GM12878 (cell line): ENCODE results near the gene IRGC. TPM values are rescaled to one million over a fixed set of nuclear protein-coding genes. Genes with fewer than 3 reads are reported as not detected.
A peak's percentile ranks its signal among the peaks of the same experiment; 100 is the strongest.

Source experiments
- ATAC-seq: fragments of 200-7000 bp; cut with Tn5 transposase; 3 replicates; pipeline ENCODE4 v1.9.1; 2020; ENCODE audit warnings: mild to moderate bottlenecking, moderate library complexity
- BruUV-seq: library from RNA; stranded (reverse); fragments of 400-500 nt; replicated peaks from 2 replicates; lab custom pipeline; 2021; lab: Mats Ljungman, UMichigan
- CTCF ChIA-PET: fragments of 300-600 bp; sonication (Branson Sonifier 250); formaldehyde crosslinking; extraction: SDS; loops from one replicate; lab custom pipeline; 2021; ENCODE audit warnings: inconsistent platforms; lab: Yijun Ruan, JAX
- POLR2A ChIA-PET: fragments of 350-600 bp; formaldehyde crosslinking; extraction: SDS; loops from one replicate; lab custom pipeline; 2021; ENCODE audit warnings: inconsistent platforms; lab: Charles Lee
- RAD21 ChIA-PET: fragments of 300-600 bp; sonication (Branson Sonifier 250); formaldehyde crosslinking; loops from one replicate; lab custom pipeline; 2023; ENCODE audit warnings: antibody characterized with exemption; ENCODE audit not compliant: unreplicated experiment; lab: Charles Lee
- SMC1A ChIA-PET: fragments of 300-600 bp; sonication (Branson Sonifier 250); formaldehyde crosslinking; loops from one replicate; lab custom pipeline; 2023; ENCODE audit not compliant: unreplicated experiment, uncharacterized antibody; lab: Charles Lee
- DNase-seq: peaks from one replicate; pipeline ENCODE4 v3.0.0-alpha.2; 2011; ENCODE audit warnings: low read depth, low spot score
- FAIRE-seq: peaks from 3 replicates; lab custom pipeline; 2011; peaks lifted over from hg19 to GRCh38; lab: Jason Lieb, UNC
- H2AFZ ChIP-seq: 2 replicates; pipeline ENCODE4 v1.6.0; 2011; ENCODE audit warnings: low read depth, low read length, control low read depth; ENCODE audit not compliant: control insufficient read depth
- H3K27ac ChIP-seq: 2 replicates; pipeline ENCODE4 v1.5.1; 2011; ENCODE audit warnings: control low read depth; ENCODE audit not compliant: control insufficient read depth, insufficient read depth
- H3K27me3 ChIP-seq, 2 experiments: replicated peaks in 1 of 2; 2 replicates each; pipeline versions ENCODE4 v1.6.0 to v1.6.1; 2011; ENCODE audit warnings: low read length in 1 of 2; ENCODE audit not compliant: control insufficient read depth in 2 of 2, insufficient read depth in 2 of 2
- H3K36me3 ChIP-seq, 2 experiments: 2 replicates each; pipeline ENCODE4 v1.5.1; 2011; ENCODE audit warnings: low read length in 1 of 2; ENCODE audit not compliant: control insufficient read depth in 2 of 2, insufficient read depth in 2 of 2
- H3K4me1 ChIP-seq: 2 replicates; pipeline ENCODE4 v1.6.1; 2011; ENCODE audit warnings: mild to moderate bottlenecking, low read length, moderate library complexity, mixed read lengths; ENCODE audit not compliant: control insufficient read depth, insufficient read depth
- H3K4me2 ChIP-seq: 2 replicates; pipeline ENCODE4 v1.6.0; 2011; ENCODE audit warnings: control low read depth; ENCODE audit not compliant: control insufficient read depth, insufficient read depth
- H3K4me3 ChIP-seq: fragments of 200-600 bp; sonication (generic); 2 replicates; pipeline ENCODE4 v1.5.1; 2016
- H3K79me2 ChIP-seq: 2 replicates; pipeline ENCODE4 v1.6.0; 2011; ENCODE audit warnings: low read length; ENCODE audit not compliant: control insufficient read depth, insufficient read depth
- H3K9ac ChIP-seq: 2 replicates; pipeline ENCODE4 v1.8.0; 2011; ENCODE audit warnings: low read length, control low read depth, mixed read lengths; ENCODE audit not compliant: control insufficient read depth, insufficient read depth
- H3K9me3 ChIP-seq: replicated peaks from 3 replicates; pipeline ENCODE4 v1.5.1; 2011; ENCODE audit warnings: mild to moderate bottlenecking, low read length; ENCODE audit not compliant: control insufficient read depth, insufficient read depth
- H4K20me1 ChIP-seq: 2 replicates; pipeline ENCODE4 v1.6.0; 2011; ENCODE audit not compliant: control insufficient read depth, insufficient read depth
- CHD2 ChIP-seq: IDR thresholded peaks from 2 replicates; pipeline ENCODE4 v1.6.1; 2011; ENCODE audit warnings: low read depth, low read length, improper control_type of control experiment, borderline replicate concordance
- ELK1 ChIP-seq: IDR thresholded peaks from 2 replicates; pipeline ENCODE4 v1.6.1; 2012; ENCODE audit warnings: low read depth, low read length, improper control_type of control experiment
- IRF4 ChIP-seq: IDR thresholded peaks from 2 replicates; pipeline ENCODE4 v1.6.1; 2011; ENCODE audit warnings: low read depth, low read length
- KDM1A ChIP-seq: fragments of 200-600 bp; sonication (generic); IDR thresholded peaks from 2 replicates; pipeline ENCODE4 v1.6.1; 2016; ENCODE audit warnings: borderline replicate concordance
- MYB ChIP-seq: fragments of 150-350 bp; IDR thresholded peaks from 2 replicates; pipeline ENCODE4 v1.6.1; 2014; ENCODE audit warnings: mild to moderate bottlenecking, low read depth, low read length, borderline replicate concordance
- POLR2AphosphoS5 ChIP-seq: IDR thresholded peaks from 2 replicates; pipeline ENCODE4 v1.6.1; 2011; ENCODE audit warnings: mild to moderate bottlenecking, low read length, inconsistent platforms
- RAD21 ChIP-seq: IDR thresholded peaks from 2 replicates; pipeline ENCODE4 v1.6.1; 2011; ENCODE audit warnings: mild to moderate bottlenecking, low read depth, low read length, moderate library complexity; ENCODE audit not compliant: insufficient read depth
- SREBF1 ChIP-seq: IDR thresholded peaks from 2 replicates; pipeline ENCODE4 v1.6.1; 2012; ENCODE audit warnings: mild to moderate bottlenecking, low read length
- WGBS: methylation state at CpG from one replicate; pipeline ENCODE4 v1.1.6; 2016; ENCODE audit warnings: low lambda C conversion rate; ENCODE audit not compliant: insufficient replicate concordance, insufficient coverage; ENCODE audit errors: missing lambda C conversion rate; 5-methylcytosine and 5-hydroxymethylcytosine counted together
- in situ Hi-C: fragments of 300-500 bp; cut with MboI; formaldehyde crosslinking; loops from 9 replicates; pipeline ENCODE4 v1.14.3; 2018; ENCODE audit warnings: mixed read lengths
- intact Hi-C: fragments of 100-400 bp; cut with micrococcal nuclease; formaldehyde crosslinking; loops from one replicate; pipeline ENCODE4 v1.14.2; 2022; ENCODE audit not compliant: unreplicated experiment
- polyA plus RNA-seq, 11 experiments: library from polyadenylated mRNA; depleted of rRNA in 4 of 11; unstranded in 6 of 11; stranded (reverse) in 5 of 11; fragments of >200 nt; fragmentation: Nextera tagmentation in 4 of 11; fragmentation: Illumina TruSeq in 1 of 11; extraction: Ambion mirVana in 4 of 11; extraction: Trizol in 1 of 11; gene quantifications; 1 replicate in 1 of 11; 2 replicates in 10 of 11; pipeline versions ENCODE4 v1.2.1 to v1.2.3, GENCODE V29; 2011 to 2016; ENCODE audit warnings: inconsistent platforms in 2 of 11, missing spikeins in 2 of 11, low read depth in 1 of 11
- total RNA-seq, 4 experiments: library from RNA; depleted of rRNA in 3 of 4; stranded (reverse); fragments of >200 nt in 3 of 4; fragmentation: Illumina TruSeq in 1 of 4; extraction: Trizol in 1 of 4; gene quantifications; 2 replicates each; pipeline versions ENCODE4 v1.2.1 to v1.2.3, GENCODE V29; 2013 to 2021
- TF ChIP-seq, protein P1 (sequence below): IDR thresholded peaks from 2 replicates; pipeline ENCODE4 v1.6.1; 2012; ENCODE audit warnings: low read length, inconsistent platforms
- TF ChIP-seq, protein P2 (sequence below): IDR thresholded peaks from 2 replicates; pipeline ENCODE4 v1.6.1; 2012; ENCODE audit warnings: low read depth, low read length, improper control_type of control experiment
- TF ChIP-seq, protein P3 (sequence below): fragments of 450-650 bp; IDR thresholded peaks from 2 replicates; pipeline ENCODE4 v1.6.1; 2016; ENCODE audit warnings: mild to moderate bottlenecking
- TF ChIP-seq, protein P4 (sequence below): fragments of 450-650 bp; formaldehyde crosslinking; IDR thresholded peaks from 2 replicates; pipeline ENCODE4 v1.4.0; 2022; ENCODE audit warnings: mild to moderate bottlenecking, moderate library complexity
- TF ChIP-seq, protein P5 (sequence below): fragments of 150-350 bp; IDR thresholded peaks from 2 replicates; pipeline ENCODE4 v1.6.1; 2014; ENCODE audit warnings: mild to moderate bottlenecking, low read depth, low read length

IRGC gene
- total and polyA plus RNA-seq, 10 of the 15 experiments (the other 5 are each of a cell fraction or from before 2014, with no cell fraction given): 0.04 TPM; not detected in 9

DNA sequence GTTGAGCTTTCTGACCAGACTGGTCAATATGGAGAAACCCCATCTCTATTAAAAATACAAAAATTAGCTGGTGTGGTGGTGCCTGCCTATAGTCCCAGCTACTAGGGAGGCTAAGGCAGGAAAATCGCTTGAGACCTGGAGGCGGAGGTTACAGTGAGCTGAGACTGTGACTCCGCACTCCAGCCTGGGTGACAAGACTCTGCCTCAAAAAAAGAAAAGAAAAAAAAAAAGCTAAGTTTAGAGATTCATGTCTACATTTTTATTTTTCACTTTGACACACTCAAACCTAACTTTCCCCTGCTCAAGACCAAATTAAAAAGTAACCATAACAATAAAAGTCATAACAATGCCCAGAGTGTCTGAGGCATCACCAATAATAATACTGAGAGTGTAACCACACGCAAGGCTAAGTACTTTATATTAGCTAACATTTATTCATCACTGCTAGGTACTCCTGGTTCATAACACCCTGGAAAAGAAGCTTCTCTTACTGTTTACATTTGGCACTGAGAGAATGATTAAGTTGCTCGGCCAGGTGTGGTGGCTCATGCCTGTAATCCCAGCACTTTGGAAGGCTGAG lies 5.7 kb downstream of the IRGC start:
- H4K20me1 ChIP-seq: no peaks in the 10 kb centered on the region
- H3K79me2 ChIP-seq: no peaks in the 10 kb centered on the region
- 65% methylated on average over 5 of the region's 5 CpGs for WGBS
- no peaks in the 10 kb centered on the region for H3K27me3 ChIP-seq
- H2AFZ ChIP-seq: no peak overlapping the region
- H3K4me3 ChIP-seq: no peak overlapping the region
- intact Hi-C loops (no loop called here), in situ Hi-C loops (no loop called here)
- peak; percentile 41 for FAIRE-seq
- ATAC-seq: no peak
- no peak for DNase-seq
- no peaks in the 10 kb centered on the region for H3K9me3 ChIP-seq
- H3K4me2 ChIP-seq: no peak overlapping the region
- POLR2A ChIA-PET: interaction anchor here (0.6 kb wide), 1 partner anchor 203 kb away, joined by 4 read pairs; no protein-coding TSS in a partner anchor
- H3K27ac ChIP-seq: no peak overlapping the region
- RAD21 ChIA-PET: interaction anchor here (3.6 kb wide), 1 partner anchor 53 kb away, joined by 15 read pairs; no protein-coding TSS in a partner anchor
- no peak overlapping the region for H3K9ac ChIP-seq
- SMC1A ChIA-PET: interaction anchor here (0.7 to 1.5 kb wide), 3 partner anchors 18 to 100 kb away, joined by 3 to 4 read pairs (median 3); no protein-coding TSS in a partner anchor
- TF ChIP-seq, protein P1, sequence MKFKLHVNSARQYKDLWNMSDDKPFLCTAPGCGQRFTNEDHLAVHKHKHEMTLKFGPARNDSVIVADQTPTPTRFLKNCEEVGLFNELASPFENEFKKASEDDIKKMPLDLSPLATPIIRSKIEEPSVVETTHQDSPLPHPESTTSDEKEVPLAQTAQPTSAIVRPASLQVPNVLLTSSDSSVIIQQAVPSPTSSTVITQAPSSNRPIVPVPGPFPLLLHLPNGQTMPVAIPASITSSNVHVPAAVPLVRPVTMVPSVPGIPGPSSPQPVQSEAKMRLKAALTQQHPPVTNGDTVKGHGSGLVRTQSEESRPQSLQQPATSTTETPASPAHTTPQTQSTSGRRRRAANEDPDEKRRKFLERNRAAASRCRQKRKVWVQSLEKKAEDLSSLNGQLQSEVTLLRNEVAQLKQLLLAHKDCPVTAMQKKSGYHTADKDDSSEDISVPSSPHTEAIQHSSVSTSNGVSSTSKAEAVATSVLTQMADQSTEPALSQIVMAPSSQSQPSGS: no peak
- TF ChIP-seq SREBF1 (no peak), RAD21 (no peak), IRF4 (no peak), CHD2 (no peak), MYB (no peak), ELK1 (no peak), POLR2AphosphoS5 (no peak), KDM1A (no peak)
- TF ChIP-seq, protein P2, sequence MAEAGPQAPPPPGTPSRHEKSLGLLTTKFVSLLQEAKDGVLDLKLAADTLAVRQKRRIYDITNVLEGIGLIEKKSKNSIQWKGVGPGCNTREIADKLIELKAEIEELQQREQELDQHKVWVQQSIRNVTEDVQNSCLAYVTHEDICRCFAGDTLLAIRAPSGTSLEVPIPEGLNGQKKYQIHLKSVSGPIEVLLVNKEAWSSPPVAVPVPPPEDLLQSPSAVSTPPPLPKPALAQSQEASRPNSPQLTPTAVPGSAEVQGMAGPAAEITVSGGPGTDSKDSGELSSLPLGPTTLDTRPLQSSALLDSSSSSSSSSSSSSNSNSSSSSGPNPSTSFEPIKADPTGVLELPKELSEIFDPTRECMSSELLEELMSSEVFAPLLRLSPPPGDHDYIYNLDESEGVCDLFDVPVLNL: no peak
- TF ChIP-seq, protein P3, sequence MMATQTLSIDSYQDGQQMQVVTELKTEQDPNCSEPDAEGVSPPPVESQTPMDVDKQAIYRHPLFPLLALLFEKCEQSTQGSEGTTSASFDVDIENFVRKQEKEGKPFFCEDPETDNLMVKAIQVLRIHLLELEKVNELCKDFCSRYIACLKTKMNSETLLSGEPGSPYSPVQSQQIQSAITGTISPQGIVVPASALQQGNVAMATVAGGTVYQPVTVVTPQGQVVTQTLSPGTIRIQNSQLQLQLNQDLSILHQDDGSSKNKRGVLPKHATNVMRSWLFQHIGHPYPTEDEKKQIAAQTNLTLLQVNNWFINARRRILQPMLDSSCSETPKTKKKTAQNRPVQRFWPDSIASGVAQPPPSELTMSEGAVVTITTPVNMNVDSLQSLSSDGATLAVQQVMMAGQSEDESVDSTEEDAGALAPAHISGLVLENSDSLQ: no peak
- TF ChIP-seq, protein P4, sequence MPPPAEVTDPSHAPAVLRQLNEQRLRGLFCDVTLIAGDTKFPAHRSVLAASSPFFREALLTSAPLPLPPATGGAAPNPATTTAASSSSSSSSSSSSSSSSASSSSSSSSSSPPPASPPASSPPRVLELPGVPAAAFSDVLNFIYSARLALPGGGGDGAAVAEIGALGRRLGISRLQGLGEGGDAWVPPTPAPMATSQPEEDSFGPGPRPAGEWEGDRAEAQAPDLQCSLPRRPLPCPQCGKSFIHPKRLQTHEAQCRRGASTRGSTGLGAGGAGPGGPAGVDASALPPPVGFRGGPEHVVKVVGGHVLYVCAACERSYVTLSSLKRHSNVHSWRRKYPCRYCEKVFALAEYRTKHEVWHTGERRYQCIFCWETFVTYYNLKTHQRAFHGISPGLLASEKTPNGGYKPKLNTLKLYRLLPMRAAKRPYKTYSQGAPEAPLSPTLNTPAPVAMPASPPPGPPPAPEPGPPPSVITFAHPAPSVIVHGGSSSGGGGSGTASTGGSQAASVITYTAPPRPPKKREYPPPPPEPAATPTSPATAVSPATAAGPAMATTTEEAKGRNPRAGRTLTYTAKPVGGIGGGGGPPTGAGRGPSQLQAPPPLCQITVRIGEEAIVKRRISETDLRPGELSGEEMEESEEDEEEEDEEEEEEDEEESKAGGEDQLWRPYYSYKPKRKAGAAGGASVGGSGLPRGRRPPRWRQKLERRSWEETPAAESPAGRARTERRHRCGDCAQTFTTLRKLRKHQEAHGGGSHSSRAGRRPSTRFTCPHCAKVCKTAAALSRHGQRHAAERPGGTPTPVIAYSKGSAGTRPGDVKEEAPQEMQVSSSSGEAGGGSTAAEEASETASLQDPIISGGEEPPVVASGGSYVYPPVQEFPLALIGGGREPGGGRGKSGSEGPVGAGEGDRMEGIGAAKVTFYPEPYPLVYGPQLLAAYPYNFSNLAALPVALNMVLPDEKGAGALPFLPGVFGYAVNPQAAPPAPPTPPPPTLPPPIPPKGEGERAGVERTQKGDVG: no peak
- TF ChIP-seq, protein P5, sequence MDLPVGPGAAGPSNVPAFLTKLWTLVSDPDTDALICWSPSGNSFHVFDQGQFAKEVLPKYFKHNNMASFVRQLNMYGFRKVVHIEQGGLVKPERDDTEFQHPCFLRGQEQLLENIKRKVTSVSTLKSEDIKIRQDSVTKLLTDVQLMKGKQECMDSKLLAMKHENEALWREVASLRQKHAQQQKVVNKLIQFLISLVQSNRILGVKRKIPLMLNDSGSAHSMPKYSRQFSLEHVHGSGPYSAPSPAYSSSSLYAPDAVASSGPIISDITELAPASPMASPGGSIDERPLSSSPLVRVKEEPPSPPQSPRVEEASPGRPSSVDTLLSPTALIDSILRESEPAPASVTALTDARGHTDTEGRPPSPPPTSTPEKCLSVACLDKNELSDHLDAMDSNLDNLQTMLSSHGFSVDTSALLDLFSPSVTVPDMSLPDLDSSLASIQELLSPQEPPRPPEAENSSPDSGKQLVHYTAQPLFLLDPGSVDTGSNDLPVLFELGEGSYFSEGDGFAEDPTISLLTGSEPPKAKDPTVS: no peak
- CTCF ChIA-PET: interaction anchor here (0.6 to 1.4 kb wide), 6 partner anchors 21 to 353 kb away, joined by 3 to 7 read pairs (median 3); no protein-coding TSS in a partner anchor
- no peaks in the 10 kb centered on the region for H3K36me3 ChIP-seq
- no TSS peak for BruUV-seq
- H3K4me1 ChIP-seq: peaks cover 18% of the 10 kb centered on the region
